ENCODE measurements around the gene WWOX. TPM values are rescaled to one million over a fixed set of nuclear protein-coding genes. Genes with fewer than 3 reads are reported as not detected.

Gene WWOX
- total RNA-seq, 3 donors from 2014 or later (not counting 1 experiment from before 2014, with no cell fraction given) = 21.0 to 29.8 (median 27.0) TPM

DNA sequence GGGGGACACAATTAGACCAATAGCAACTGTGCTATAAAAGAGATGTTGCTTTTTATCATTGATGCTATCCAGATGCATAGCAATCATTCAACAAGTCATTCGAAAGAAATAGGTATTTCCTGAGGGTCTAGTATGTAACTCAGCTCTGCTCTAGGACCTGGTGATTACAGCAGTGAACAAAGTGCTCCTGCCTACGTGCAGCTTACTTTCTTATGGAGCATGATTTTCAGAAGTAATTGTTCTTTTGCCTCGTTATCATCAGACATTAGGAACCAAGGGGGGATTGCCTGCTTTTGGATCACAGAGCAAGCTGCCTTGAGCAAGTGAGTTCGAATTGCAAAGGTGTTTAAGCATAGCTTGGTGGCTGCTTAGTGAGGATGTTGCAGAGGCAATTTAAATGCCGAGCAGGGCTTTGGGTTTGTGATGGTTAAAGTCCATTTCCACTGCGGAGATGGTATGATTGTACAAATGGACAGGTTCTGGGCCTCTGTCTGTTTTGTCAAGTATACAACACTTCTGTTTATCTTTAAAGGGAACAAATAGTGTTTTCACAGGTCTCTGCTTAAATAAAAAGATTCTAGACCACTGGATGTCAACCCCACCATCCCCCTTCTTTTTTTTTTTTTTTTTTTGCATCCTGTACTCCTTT, 41.5 kb downstream of the WWOX start:
- intact Hi-C loops (cut with micrococcal nuclease) = no loop called here
- H3K27ac ChIP-seq (ENCODE audit: low read length) = no peak overlapping the region
- H3K27me3 ChIP-seq (ENCODE audit: control insufficient read depth, insufficient read depth, low read length) = no peaks in the 10 kb centered on the region
- WGBS (ENCODE audit: insufficient coverage) = 95% methylated on average over 6 of the region's 6 CpGs
- H3K36me3 ChIP-seq (ENCODE audit: control insufficient read depth, insufficient read depth, low read length) = no peaks in the 10 kb centered on the region
- no peak overlapping the region for H3K4me3 ChIP-seq (ENCODE audit: low read length)
- Mint-ChIP-seq H3K4me1 (peaks cover 22 to 27% of the 10 kb centered on the region in 2 donors), H3K27ac (no peak overlapping the region), H3K4me3 (no peak overlapping the region), H3K27me3 (ENCODE audit: low read depth in 2 of 2) (peaks cover 0 to 2% of the 10 kb centered on the region in 2 donors), H3K36me3 (no peaks in the 10 kb centered on the region), H3K9me3 (no peaks in the 10 kb centered on the region)
- no peaks in the 10 kb centered on the region for H3K4me1 ChIP-seq (ENCODE audit: control insufficient read depth, insufficient read depth, low read length)
- TF ChIP-seq, protein P1, sequence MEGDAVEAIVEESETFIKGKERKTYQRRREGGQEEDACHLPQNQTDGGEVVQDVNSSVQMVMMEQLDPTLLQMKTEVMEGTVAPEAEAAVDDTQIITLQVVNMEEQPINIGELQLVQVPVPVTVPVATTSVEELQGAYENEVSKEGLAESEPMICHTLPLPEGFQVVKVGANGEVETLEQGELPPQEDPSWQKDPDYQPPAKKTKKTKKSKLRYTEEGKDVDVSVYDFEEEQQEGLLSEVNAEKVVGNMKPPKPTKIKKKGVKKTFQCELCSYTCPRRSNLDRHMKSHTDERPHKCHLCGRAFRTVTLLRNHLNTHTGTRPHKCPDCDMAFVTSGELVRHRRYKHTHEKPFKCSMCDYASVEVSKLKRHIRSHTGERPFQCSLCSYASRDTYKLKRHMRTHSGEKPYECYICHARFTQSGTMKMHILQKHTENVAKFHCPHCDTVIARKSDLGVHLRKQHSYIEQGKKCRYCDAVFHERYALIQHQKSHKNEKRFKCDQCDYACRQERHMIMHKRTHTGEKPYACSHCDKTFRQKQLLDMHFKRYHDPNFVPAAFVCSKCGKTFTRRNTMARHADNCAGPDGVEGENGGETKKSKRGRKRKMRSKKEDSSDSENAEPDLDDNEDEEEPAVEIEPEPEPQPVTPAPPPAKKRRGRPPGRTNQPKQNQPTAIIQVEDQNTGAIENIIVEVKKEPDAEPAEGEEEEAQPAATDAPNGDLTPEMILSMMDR (IDR thresholded peaks at IDR 0.05) = no peak
- no peak for ATAC-seq
- no peak for DNase-seq
- no peaks in the 10 kb centered on the region for H3K9me3 ChIP-seq (ENCODE audit: control insufficient read depth, insufficient read depth, low read length)

DNA sequence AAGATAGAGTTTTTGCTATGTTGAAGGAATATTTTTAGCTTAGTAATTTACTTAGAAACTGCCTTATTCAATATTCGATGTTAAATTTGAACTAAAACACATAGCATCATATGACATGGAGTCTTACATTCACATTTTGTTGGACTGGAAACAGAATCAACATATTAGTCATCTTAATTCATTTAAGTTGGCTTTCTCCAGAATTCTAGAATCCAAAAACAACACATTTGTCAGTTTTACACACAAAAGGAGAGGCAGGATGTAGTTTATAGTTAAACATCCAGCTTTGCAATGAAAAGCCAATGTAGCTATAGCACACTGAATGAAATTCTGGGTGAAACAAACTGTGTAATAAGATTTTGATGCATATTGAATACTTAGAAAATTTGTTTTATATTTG, 43.3 kb downstream of the WWOX start:
- no peaks in the 10 kb centered on the region for H3K9me3 Mint-ChIP-seq
- H3K9me3 ChIP-seq (ENCODE audit: control insufficient read depth, insufficient read depth, low read length) = no peaks in the 10 kb centered on the region
- H3K4me1 Mint-ChIP-seq = peaks cover 16 to 19% of the 10 kb centered on the region in 2 donors
- TF ChIP-seq, protein P1 (IDR thresholded peaks at IDR 0.05) = no peak
- no peaks in the 10 kb centered on the region for H3K36me3 ChIP-seq (ENCODE audit: control insufficient read depth, insufficient read depth, low read length)
- no peak overlapping the region for H3K27ac ChIP-seq (ENCODE audit: low read length)
- H3K27me3 Mint-ChIP-seq (ENCODE audit: low read depth in 2 of 2) = peaks cover 0 to 2% of the 10 kb centered on the region in 2 donors
- no peak overlapping the region for H3K27ac Mint-ChIP-seq
- no peaks in the 10 kb centered on the region for H3K4me1 ChIP-seq (ENCODE audit: control insufficient read depth, insufficient read depth, low read length)
- no peaks in the 10 kb centered on the region for H3K27me3 ChIP-seq (ENCODE audit: control insufficient read depth, insufficient read depth, low read length)
- no peak for ATAC-seq
- no peak overlapping the region for H3K4me3 ChIP-seq (ENCODE audit: low read length)
- no peak for DNase-seq
- intact Hi-C loops (cut with micrococcal nuclease) = no loop called here
- no peaks in the 10 kb centered on the region for H3K36me3 Mint-ChIP-seq
- H3K4me3 Mint-ChIP-seq = no peak overlapping the region
- WGBS (ENCODE audit: insufficient coverage) = 100% methylated on average over 1 of the region's 1 CpG

DNA sequence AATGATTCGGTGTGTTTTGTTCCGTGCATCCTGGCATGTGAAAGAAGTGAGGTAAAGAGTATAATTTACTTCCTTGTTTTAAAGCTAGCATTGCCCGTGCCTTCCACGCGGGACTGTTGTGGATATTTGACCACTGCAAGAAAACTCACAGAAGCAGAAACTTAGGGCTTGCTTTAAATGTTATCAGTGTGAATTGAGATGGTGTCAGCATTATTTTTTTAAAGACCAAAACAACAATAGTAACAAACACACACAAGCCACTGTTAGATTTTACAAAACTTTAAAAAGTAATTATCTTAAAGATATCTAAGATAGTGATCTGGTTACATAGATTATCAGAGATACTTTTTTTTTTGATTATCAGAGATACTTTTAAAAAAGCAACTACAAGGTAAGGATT, 47.4 kb downstream of the WWOX start:
- H3K27me3 Mint-ChIP-seq (ENCODE audit: low read depth in 2 of 2) = peaks cover 0 to 2% of the 10 kb centered on the region in 2 donors
- Histone ChIP-seq H3K27ac (ENCODE audit: low read length) (no peak overlapping the region), H3K9me3 (ENCODE audit: control insufficient read depth, insufficient read depth, low read length) (no peaks in the 10 kb centered on the region), H3K4me1 (ENCODE audit: control insufficient read depth, insufficient read depth, low read length) (no peaks in the 10 kb centered on the region), H3K4me3 (ENCODE audit: low read length) (no peak overlapping the region), H3K36me3 (ENCODE audit: control insufficient read depth, insufficient read depth, low read length) (no peaks in the 10 kb centered on the region), H3K27me3 (ENCODE audit: control insufficient read depth, insufficient read depth, low read length) (no peaks in the 10 kb centered on the region)
- H3K9me3 Mint-ChIP-seq = no peaks in the 10 kb centered on the region
- WGBS (ENCODE audit: insufficient coverage) = 52% methylated on average over 5 of the region's 5 CpGs
- peaks cover 11 to 19% of the 10 kb centered on the region in 2 donors for H3K4me1 Mint-ChIP-seq
- H3K4me3 Mint-ChIP-seq = no peak overlapping the region
- TF ChIP-seq, protein P1 (IDR thresholded peaks at IDR 0.05) = no peak
- no peaks in the 10 kb centered on the region for H3K36me3 Mint-ChIP-seq
- DNase-seq = no peak
- no peak for ATAC-seq
- H3K27ac Mint-ChIP-seq = no peak overlapping the region
- intact Hi-C loops (cut with micrococcal nuclease) = no loop called here

DNA sequence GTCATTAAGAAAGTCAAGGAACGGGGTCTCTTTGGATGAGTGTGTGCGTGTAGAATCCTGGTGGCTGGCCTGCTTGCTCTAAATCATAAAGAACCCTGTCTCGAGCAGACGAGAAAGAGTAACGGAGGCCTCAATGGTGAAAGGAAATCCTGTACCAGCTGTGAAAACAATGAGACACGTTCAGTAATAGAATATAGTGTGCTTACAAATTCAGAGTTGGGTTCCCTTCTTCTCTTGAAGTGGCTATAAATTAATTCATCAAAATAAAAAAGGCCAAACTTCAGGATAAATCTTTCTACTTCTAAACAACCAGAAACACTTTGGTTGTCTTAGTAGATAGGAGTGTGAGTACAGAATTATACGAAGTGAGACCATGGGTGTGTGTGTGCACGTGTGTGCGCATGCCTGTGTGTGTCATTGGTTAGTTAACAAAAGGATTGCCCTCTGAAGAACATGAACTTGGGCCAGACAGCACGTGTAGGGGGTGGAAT, 48.5 kb downstream of the WWOX start:
- Mint-ChIP-seq H3K27me3 (ENCODE audit: low read depth in 2 of 2) (peaks cover 0 to 2% of the 10 kb centered on the region in 2 donors), H3K9me3 (no peaks in the 10 kb centered on the region), H3K27ac (no peak overlapping the region), H3K4me1 (peaks cover 4 to 12% of the 10 kb centered on the region in 2 donors), H3K4me3 (no peak overlapping the region), H3K36me3 (no peaks in the 10 kb centered on the region)
- TF ChIP-seq, protein P1 (IDR thresholded peaks at IDR 0.05) = no peak
- Histone ChIP-seq H3K27ac (ENCODE audit: low read length) (no peak overlapping the region), H3K9me3 (ENCODE audit: control insufficient read depth, insufficient read depth, low read length) (no peaks in the 10 kb centered on the region), H3K4me3 (ENCODE audit: low read length) (no peak overlapping the region), H3K27me3 (ENCODE audit: control insufficient read depth, insufficient read depth, low read length) (no peaks in the 10 kb centered on the region), H3K36me3 (ENCODE audit: control insufficient read depth, insufficient read depth, low read length) (no peaks in the 10 kb centered on the region), H3K4me1 (ENCODE audit: control insufficient read depth, insufficient read depth, low read length) (no peaks in the 10 kb centered on the region)
- ATAC-seq (no peak), DNase-seq (no peak)
- WGBS (ENCODE audit: insufficient coverage) = 70% methylated on average over 9 of the region's 10 CpGs
- intact Hi-C loops (cut with micrococcal nuclease) = no loop called here

All from natural killer cell (primary cell).